Activated effector memory CD4-positive, alpha-beta T cell treated with anti-CD3 and anti-CD28 coated beads, Interleukin-2, amount 50 U/mL, for 16 hours (primary cell): ENCODE data around the gene KRT82.

Source experiments
- DNase-seq: peaks from one replicate; pipeline ENCODE4 v3.0.0-alpha.2; 2020

Gene KRT82

GRCh38 chr12:52404951-52405350 lies 1.2 kb downstream of the KRT82 start:
- DNase-seq = no peak

- no peak for DNase-seq
Measured at GRCh38 chr12:52403561-52403960, 2.6 kb downstream of the KRT82 start.

- DNase-seq = no peak
Measured at GRCh38 chr12:52402873-52403540, 3.1 kb downstream of the KRT82 start.

GRCh38 chr12:52402377-52402776 lies 3.8 kb downstream of the KRT82 start:
- no peak for DNase-seq

GRCh38 chr12:52401926-52402325 lies 4.2 kb downstream of the KRT82 start:
- DNase-seq = no peak

GRCh38 chr12:52401526-52401925 lies 4.6 kb downstream of the KRT82 start:
- no peak for DNase-seq

GRCh38 chr12:52400906-52401305 lies 5.2 kb downstream of the KRT82 start:
- DNase-seq = no peak

GRCh38 chr12:52399756-52400155 lies 6.4 kb downstream of the KRT82 start:
- no peak for DNase-seq

GRCh38 chr12:52398176-52398575 lies 8.0 kb downstream of the KRT82 start:
- no peak for DNase-seq

GRCh38 chr12:52396656-52397055 lies 9.5 kb downstream of the KRT82 start:
- no peak for DNase-seq

GRCh38 chr12:52395761-52396434 lies 10.2 kb downstream of the KRT82 start:
- no peak for DNase-seq

- DNase-seq = no peak
Measured at GRCh38 chr12:52394836-52395405, 11.2 kb downstream of the KRT82 start.

- no peak for DNase-seq
Measured at GRCh38 chr12:52392465-52393007, 13.6 kb downstream of the KRT82 start.

GRCh38 chr12:52391618-52392002 lies 14.5 kb downstream of the KRT82 start:
- no peak for DNase-seq

GRCh38 chr12:52390739-52391617 lies 15.2 kb downstream of the KRT82 start:
- no peak for DNase-seq

- DNase-seq = no peak
Measured at GRCh38 chr12:52389313-52390207, 16.6 kb downstream of the KRT82 start.

GRCh38 chr12:52387859-52388258 lies 18.3 kb downstream of the KRT82 start:
- DNase-seq = no peak

GRCh38 chr12:52385226-52385702 lies 20.9 kb downstream of the KRT82 start, which contains the start of gene KRT84:
TSS of gene KRT84 (minus strand) at chr12:52385652. CDS start at chr12:52385585, 67 bp downstream.
- no peak for DNase-seq

- no peak for DNase-seq
Measured at GRCh38 chr12:52383331-52383730, 22.8 kb downstream of the KRT82 start.

- no peak for DNase-seq
Measured at GRCh38 chr12:52382854-52383253, 23.3 kb downstream of the KRT82 start.

- no peak for DNase-seq
Measured at GRCh38 chr12:52381206-52381605, 24.9 kb downstream of the KRT82 start.

- no peak for DNase-seq
Measured at GRCh38 chr12:52380271-52380694, 25.9 kb downstream of the KRT82 start.
